H1 (cell line): ENCODE results near the gene ZNF423. TPM values are rescaled to one million over a fixed set of nuclear protein-coding genes. Genes with fewer than 3 reads are reported as not detected.

Source experiments
- ASH2L ChIP-seq: fragments of 200-600, 300-600 bp; sonication (generic); IDR thresholded peaks from one replicate; pipeline ENCODE4 v1.7.1; 2017; ENCODE audit warnings: low read length
- BACH1 ChIP-seq: IDR thresholded peaks from 2 replicates; pipeline ENCODE4 v1.6.1; 2012; ENCODE audit warnings: low read length, improper control_type of control experiment
- E2F6 ChIP-seq: IDR thresholded peaks from 2 replicates; pipeline ENCODE4 v1.6.1; 2012; ENCODE audit warnings: inconsistent platforms
- FOSL1 ChIP-seq: IDR thresholded peaks from 2 replicates; pipeline ENCODE4 v1.6.1; 2011; ENCODE audit warnings: mild to moderate bottlenecking, low read depth, low read length, moderate library complexity; ENCODE audit not compliant: insufficient read depth
- RFX5 ChIP-seq: IDR thresholded peaks from 2 replicates; pipeline ENCODE4 v1.6.1; 2011; ENCODE audit warnings: low read depth, low read length, improper control_type of control experiment, borderline replicate concordance
- SIN3A ChIP-seq, 2 experiments: IDR thresholded peaks in 1 of 2; conservative IDR thresholded peaks in 1 of 2; 2 replicates each; pipeline ENCODE4 v1.6.1; 2011 to 2012; ENCODE audit warnings: low read length in 2 of 2, improper control_type of control experiment in 1 of 2, low read depth in 1 of 2, mild to moderate bottlenecking in 1 of 2
- SP4 ChIP-seq: IDR thresholded peaks from 2 replicates; pipeline ENCODE4 v1.6.1; 2012; ENCODE audit warnings: low read length, inconsistent platforms
- ZNF274 ChIP-seq: IDR thresholded peaks from 2 replicates; pipeline ENCODE4 v1.7.0; 2012; ENCODE audit warnings: low read length, borderline replicate concordance; ENCODE audit errors: extremely low read depth
- polyA plus RNA-seq, 7 experiments: library from polyadenylated mRNA; depleted of rRNA in 3 of 7; stranded (reverse) in 5 of 7; unstranded in 2 of 7; fragments of >200 nt in 5 of 7; fragments of 200-250 nt in 2 of 7; gene quantifications; 1 replicate in 5 of 7; 2 replicates in 1 of 7; 4 replicates in 1 of 7; pipeline versions ENCODE4 v1.2.1 to v1.2.3, GENCODE V29; 2011 to 2013; ENCODE audit warnings: missing spikeins in 2 of 7, mixed read lengths in 2 of 7
- total RNA-seq: library from RNA; stranded (reverse); fragmentation: NEBNext Ultra II Directional; extraction: Animal tissue kit (Norgen Biotek cat#: 25700); gene quantifications from 2 replicates; pipeline ENCODE4 v1.2.1, GENCODE V29; 2021

The ZNF423 gene
- total and polyA plus RNA-seq, 2 of the 8 experiments (the other 6 are each of a cell fraction or from before 2014, with no cell fraction given) = 38.2 to 52.3 TPM

- TF ChIP-seq SIN3A (conservative IDR thresholded peaks at IDR 0.05 in 1 of 2, IDR thresholded peaks at IDR 0.05 in 1 of 2; ENCODE audit: low read depth in 1 of 2, low read length in 2 of 2) = no peak
- no peak for TF ChIP-seq FOSL1
- TF ChIP-seq RFX5 = no peak
- TF ChIP-seq SP4 = no peak
- TF ChIP-seq E2F6 = no peak
- no peak for TF ChIP-seq ZNF274
- TF ChIP-seq ASH2L = no peak
- no peak for TF ChIP-seq BACH1
These were observed 34.8 kb downstream of the ZNF423 start (continued) for GRCh38 chr16:49821156-49821555.
